ENCODE data around the gene OLFM3. TPM values are rescaled to one million over a fixed set of nuclear protein-coding genes. Genes with fewer than 3 reads are reported as not detected.

OLFM3 gene
- total RNA-seq, 2 donors from 2014 or later: 0.15 to 0.26 TPM

DNA sequence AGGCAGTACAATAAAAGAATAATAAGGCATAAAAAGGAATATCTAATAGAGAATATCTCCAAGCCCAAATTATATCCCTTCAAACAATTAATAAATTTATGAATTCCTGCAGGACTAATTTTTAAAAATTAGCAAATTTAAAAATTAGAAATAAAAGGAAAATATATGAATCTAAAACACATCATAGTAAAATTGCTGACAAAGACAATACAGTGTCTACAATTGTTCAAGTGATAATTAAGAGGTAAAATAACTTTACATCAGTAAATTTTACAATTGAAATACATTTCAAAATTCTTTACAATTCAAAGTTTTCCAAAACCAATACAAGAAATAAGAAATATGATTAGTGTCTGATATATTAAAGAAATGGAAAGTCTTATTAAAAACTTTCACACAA lies 22.8 kb upstream of the OLFM3 start:
- TF ChIP-seq, protein P1, sequence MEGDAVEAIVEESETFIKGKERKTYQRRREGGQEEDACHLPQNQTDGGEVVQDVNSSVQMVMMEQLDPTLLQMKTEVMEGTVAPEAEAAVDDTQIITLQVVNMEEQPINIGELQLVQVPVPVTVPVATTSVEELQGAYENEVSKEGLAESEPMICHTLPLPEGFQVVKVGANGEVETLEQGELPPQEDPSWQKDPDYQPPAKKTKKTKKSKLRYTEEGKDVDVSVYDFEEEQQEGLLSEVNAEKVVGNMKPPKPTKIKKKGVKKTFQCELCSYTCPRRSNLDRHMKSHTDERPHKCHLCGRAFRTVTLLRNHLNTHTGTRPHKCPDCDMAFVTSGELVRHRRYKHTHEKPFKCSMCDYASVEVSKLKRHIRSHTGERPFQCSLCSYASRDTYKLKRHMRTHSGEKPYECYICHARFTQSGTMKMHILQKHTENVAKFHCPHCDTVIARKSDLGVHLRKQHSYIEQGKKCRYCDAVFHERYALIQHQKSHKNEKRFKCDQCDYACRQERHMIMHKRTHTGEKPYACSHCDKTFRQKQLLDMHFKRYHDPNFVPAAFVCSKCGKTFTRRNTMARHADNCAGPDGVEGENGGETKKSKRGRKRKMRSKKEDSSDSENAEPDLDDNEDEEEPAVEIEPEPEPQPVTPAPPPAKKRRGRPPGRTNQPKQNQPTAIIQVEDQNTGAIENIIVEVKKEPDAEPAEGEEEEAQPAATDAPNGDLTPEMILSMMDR (conservative IDR thresholded peaks at IDR 0.05): no peak
- H3K9me3 Mint-ChIP-seq: peaks cover 9% of the 10 kb centered on the region

DNA sequence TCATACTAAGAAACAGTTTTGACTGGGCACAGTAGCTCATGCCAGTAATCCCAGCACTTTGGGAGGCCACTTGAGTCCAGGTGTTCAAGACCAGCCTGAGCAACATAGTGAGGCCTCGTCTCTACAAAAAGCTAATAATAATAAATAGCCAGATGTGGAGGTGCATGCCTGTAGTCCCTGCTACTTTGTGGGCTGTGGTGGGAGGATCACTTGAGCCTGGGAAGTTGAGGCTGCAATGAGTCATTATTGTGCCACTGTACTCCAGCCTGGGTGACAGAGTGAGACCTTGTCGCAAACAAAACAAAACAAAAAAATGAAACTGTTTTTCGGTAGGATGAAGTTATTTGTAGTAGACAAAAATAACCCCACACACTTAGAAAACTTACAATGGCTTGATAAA lies 19.0 kb upstream of the OLFM3 start:
- H3K9me3 ChIP-seq (ENCODE audit: control insufficient read depth, low read length): no peaks in the 10 kb centered on the region
- H3K27me3 ChIP-seq (ENCODE audit: control insufficient read depth, insufficient read depth, low read length, poor library complexity, severe bottlenecking): no peaks in the 10 kb centered on the region
- no peak overlapping the region for H3K4me3 ChIP-seq (ENCODE audit: low read length)
- Mint-ChIP-seq H3K36me3 (ENCODE audit: low read depth) (no peaks in the 10 kb centered on the region), H3K27ac (no peak overlapping the region), H3K4me3 (no peak overlapping the region), H3K4me1 (no peaks in the 10 kb centered on the region), H3K9me3 (peaks cover 3% of the 10 kb centered on the region), H3K27me3 (ENCODE audit: insufficient read depth) (no peaks in the 10 kb centered on the region)
- H3K9ac ChIP-seq (ENCODE audit: extremely low read depth, low read length, poor library complexity, severe bottlenecking): no peak overlapping the region
- no peak for DNase-seq
- no peaks in the 10 kb centered on the region for H3K4me1 ChIP-seq (ENCODE audit: control insufficient read depth, insufficient read depth, low read length)
- TF ChIP-seq, protein P1 (conservative IDR thresholded peaks at IDR 0.05): no peak
- H3K27ac ChIP-seq (ENCODE audit: low read depth, low read length): no peak overlapping the region
- 87% methylated on average over 1 of the region's 3 CpGs; no CpG with 5 or more reads in 1 of the 2 experiments for WGBS, 2 experiments (ENCODE audit: insufficient coverage in 1 of 2, insufficient read length in 1 of 2)
- no peaks in the 10 kb centered on the region for H3K36me3 ChIP-seq (ENCODE audit: control insufficient read depth, insufficient read depth, low read length)

More for the DNA sequence above, 22.8 kb upstream of the OLFM3 start:
- DNase-seq: no peak
- H3K9ac ChIP-seq (ENCODE audit: extremely low read depth, low read length, poor library complexity, severe bottlenecking): no peak overlapping the region
- H3K36me3 ChIP-seq (ENCODE audit: control insufficient read depth, insufficient read depth, low read length): no peaks in the 10 kb centered on the region
- H3K4me3 ChIP-seq (ENCODE audit: low read length): no peak overlapping the region
- H3K4me1 ChIP-seq (ENCODE audit: control insufficient read depth, insufficient read depth, low read length): no peaks in the 10 kb centered on the region
- no peaks in the 10 kb centered on the region for H3K4me1 Mint-ChIP-seq
- no peak overlapping the region for H3K4me3 Mint-ChIP-seq
- no peak overlapping the region for H3K27ac Mint-ChIP-seq
- no peaks in the 10 kb centered on the region for H3K27me3 ChIP-seq (ENCODE audit: control insufficient read depth, insufficient read depth, low read length, poor library complexity, severe bottlenecking)
- H3K27me3 Mint-ChIP-seq (ENCODE audit: insufficient read depth): no peaks in the 10 kb centered on the region
- H3K36me3 Mint-ChIP-seq (ENCODE audit: low read depth): no peaks in the 10 kb centered on the region
- no peak overlapping the region for H3K27ac ChIP-seq (ENCODE audit: low read depth, low read length)
- no peaks in the 10 kb centered on the region for H3K9me3 ChIP-seq (ENCODE audit: control insufficient read depth, low read length)

DNA sequence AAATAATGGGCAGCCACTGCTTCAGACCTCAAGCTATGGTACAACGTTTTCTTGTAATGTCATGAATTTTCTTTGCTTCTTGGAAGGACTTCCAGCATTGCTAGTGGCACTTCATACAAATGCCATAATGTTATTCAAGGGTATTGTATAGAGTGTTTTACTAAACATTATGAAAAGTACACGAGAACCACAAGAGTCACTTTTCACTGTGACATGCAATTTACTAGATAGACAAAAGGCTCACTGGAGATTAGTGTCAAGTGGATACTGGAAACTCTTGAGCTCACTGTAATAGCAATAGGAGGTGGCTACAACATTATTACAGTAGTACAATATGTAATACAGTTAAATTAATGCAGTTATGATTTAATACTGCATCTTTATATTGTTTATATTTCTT lies 5.3 kb upstream of the OLFM3 start:
- peaks cover 24% of the 10 kb centered on the region for H3K27me3 ChIP-seq (ENCODE audit: control insufficient read depth, insufficient read depth, low read length, poor library complexity, severe bottlenecking)
- H3K36me3 ChIP-seq (ENCODE audit: control insufficient read depth, insufficient read depth, low read length): no peaks in the 10 kb centered on the region
- no peak overlapping the region for H3K27ac ChIP-seq (ENCODE audit: low read depth, low read length)
- H3K9me3 ChIP-seq (ENCODE audit: control insufficient read depth, low read length): no peaks in the 10 kb centered on the region
- no peak overlapping the region for H3K4me3 ChIP-seq (ENCODE audit: low read length)
- TF ChIP-seq, protein P1 (conservative IDR thresholded peaks at IDR 0.05): no peak
- H3K9ac ChIP-seq (ENCODE audit: extremely low read depth, low read length, poor library complexity, severe bottlenecking): no peak overlapping the region
- Mint-ChIP-seq H3K4me1 (no peaks in the 10 kb centered on the region), H3K4me3 (no peak overlapping the region), H3K36me3 (ENCODE audit: low read depth) (no peaks in the 10 kb centered on the region), H3K27ac (no peak overlapping the region), H3K9me3 (no peaks in the 10 kb centered on the region), H3K27me3 (ENCODE audit: insufficient read depth) (peaks cover under 1% of the 10 kb centered on the region)
- H3K4me1 ChIP-seq (ENCODE audit: control insufficient read depth, insufficient read depth, low read length): no peaks in the 10 kb centered on the region
- DNase-seq: no peak
- 85 to 100% methylated on average over 1 to 2 of the region's 2 CpGs for WGBS, 2 experiments (ENCODE audit: insufficient coverage in 1 of 2, insufficient read length in 1 of 2)

Data from endodermal cell (in vitro differentiated cells).